HUES6 (cell line): Measurements from ENCODE around the gene HOXD10.
A peak's percentile ranks its signal among the peaks of the same experiment; 100 is the strongest.

Source experiments
- H3K27ac ChIP-seq: 2 replicates; pipeline ENCODE4 v1.7.0; 2013; ENCODE audit warnings: low read depth, mild to moderate bottlenecking, low read length, inconsistent platforms
- H3K27me3 ChIP-seq: 2 replicates; pipeline ENCODE4 v1.6.1; 2013; ENCODE audit warnings: low read length; ENCODE audit not compliant: control insufficient read depth, insufficient read depth
- H3K36me3 ChIP-seq: 2 replicates; pipeline ENCODE4 v1.6.1; 2013; ENCODE audit warnings: low read length; ENCODE audit not compliant: control insufficient read depth, insufficient read depth
- H3K4me1 ChIP-seq: 2 replicates; pipeline ENCODE4 v1.6.1; 2013; ENCODE audit warnings: low read length; ENCODE audit not compliant: control insufficient read depth, insufficient read depth
- H3K4me3 ChIP-seq: 2 replicates; pipeline ENCODE4 v1.5.1; 2013; ENCODE audit warnings: low read depth, low read length
- H3K9ac ChIP-seq: one replicate; pipeline ENCODE4 v1.6.1; 2013; ENCODE audit warnings: mild to moderate bottlenecking, low read length
- H3K9me3 ChIP-seq: 2 replicates; pipeline ENCODE4 v1.6.1; 2013; ENCODE audit warnings: low read depth, low read length; ENCODE audit not compliant: control insufficient read depth, insufficient read depth

Gene HOXD10

GRCh38 chr2:176128172-176128981, 11.8 kb downstream of the HOXD10 start:
- no peaks in the 10 kb centered on the region for H3K9me3 ChIP-seq
- H3K9ac ChIP-seq, result peak overlapping the region; percentile 80
- peaks cover 100% of the 10 kb centered on the region for H3K27me3 ChIP-seq
- peaks cover 13% of the 10 kb centered on the region for H3K4me1 ChIP-seq
- H3K27ac ChIP-seq, result no peak overlapping the region
- peak overlapping the region; percentile 49 for H3K4me3 ChIP-seq
- H3K36me3 ChIP-seq, result no peaks in the 10 kb centered on the region

- no peaks in the 10 kb centered on the region for H3K36me3 ChIP-seq
- peak within 1 kb of the TSS; percentile 49 for H3K4me3 ChIP-seq
- H3K27me3 ChIP-seq, result peaks cover 100% of the 10 kb centered on the region
- peak within 1 kb of the TSS; percentile 80 for H3K9ac ChIP-seq
- no peak within 1 kb of the TSS; the same call in 1 of the 2 replicates for H3K27ac ChIP-seq
- H3K4me1 ChIP-seq, result peaks cover 16% of the 10 kb centered on the region
- H3K9me3 ChIP-seq, result no peaks in the 10 kb centered on the region
These were observed 12.6 kb downstream of the HOXD10 start, which contains the start of gene HOXD8 for GRCh38 chr2:176128982-176129796. HOXD8 (plus strand) TSS chr2:176129705; CDS start chr2:176130367, 662 bp downstream.

GRCh38 chr2:176129813-176130146, 13.2 kb downstream of the HOXD10 start:
- H3K27ac ChIP-seq, result no peak overlapping the region
- no peaks in the 10 kb centered on the region for H3K36me3 ChIP-seq
- H3K4me3 ChIP-seq, result peak overlapping the region; percentile 49; the same call in 1 of the 2 replicates
- H3K4me1 ChIP-seq, result peaks cover 18% of the 10 kb centered on the region
- peaks cover 100% of the 10 kb centered on the region for H3K27me3 ChIP-seq
- H3K9me3 ChIP-seq, result no peaks in the 10 kb centered on the region
- peak overlapping the region; percentile 54 for H3K9ac ChIP-seq

DNA sequence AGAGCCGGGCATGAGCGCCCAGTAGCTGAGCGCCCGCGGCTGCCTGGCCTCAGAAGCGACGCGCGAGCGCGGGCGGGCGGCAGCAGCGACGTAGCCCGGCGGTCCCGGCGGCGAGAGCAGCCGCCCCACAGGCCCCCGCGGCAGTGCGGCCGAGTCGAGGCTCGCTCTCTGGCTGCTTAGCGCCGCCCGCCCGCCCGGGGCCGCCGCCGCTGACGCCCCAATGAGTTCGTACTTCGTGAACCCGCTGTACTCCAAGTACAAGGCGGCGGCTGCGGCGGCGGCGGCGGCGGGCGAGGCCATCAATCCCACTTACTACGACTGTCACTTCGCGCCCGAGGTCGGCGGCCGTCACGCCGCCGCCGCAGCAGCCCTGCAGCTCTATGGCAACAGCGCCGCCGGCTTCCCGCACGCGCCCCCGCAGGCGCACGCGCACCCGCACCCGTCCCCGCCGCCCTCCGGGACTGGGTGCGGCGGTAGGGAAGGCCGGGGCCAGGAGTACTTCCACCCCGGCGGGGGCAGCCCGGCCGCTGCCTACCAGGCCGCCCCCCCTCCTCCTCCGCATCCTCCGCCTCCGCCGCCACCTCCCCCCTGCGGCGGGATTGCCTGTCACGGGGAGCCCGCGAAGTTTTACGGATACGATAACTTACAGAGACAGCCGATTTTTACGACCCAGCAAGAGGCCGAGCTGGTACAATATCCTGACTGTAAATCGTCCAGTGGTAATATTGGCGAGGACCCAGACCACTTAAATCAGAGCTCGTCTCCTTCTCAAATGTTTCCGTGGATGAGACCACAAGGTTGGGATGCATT, 13.8 kb downstream of the HOXD10 start:
- Histone ChIP-seq H3K4me3 (peak overlapping the region; percentile 49), H3K27ac (no peak overlapping the region), H3K9me3 (no peaks in the 10 kb centered on the region), H3K4me1 (peaks cover 19% of the 10 kb centered on the region), H3K9ac (peak overlapping the region; percentile 78), H3K27me3 (peaks cover 100% of the 10 kb centered on the region), H3K36me3 (no peaks in the 10 kb centered on the region)

GRCh38 chr2:176130957-176131847, 14.6 kb downstream of the HOXD10 start:
- H3K36me3 ChIP-seq, result no peaks in the 10 kb centered on the region
- no peaks in the 10 kb centered on the region for H3K9me3 ChIP-seq
- peaks cover 27% of the 10 kb centered on the region for H3K4me1 ChIP-seq
- H3K27ac ChIP-seq, result no peak overlapping the region
- peak overlapping the region; percentile 78 for H3K9ac ChIP-seq
- peak overlapping the region; percentile 37 for H3K4me3 ChIP-seq
- peaks cover 100% of the 10 kb centered on the region for H3K27me3 ChIP-seq

DNA sequence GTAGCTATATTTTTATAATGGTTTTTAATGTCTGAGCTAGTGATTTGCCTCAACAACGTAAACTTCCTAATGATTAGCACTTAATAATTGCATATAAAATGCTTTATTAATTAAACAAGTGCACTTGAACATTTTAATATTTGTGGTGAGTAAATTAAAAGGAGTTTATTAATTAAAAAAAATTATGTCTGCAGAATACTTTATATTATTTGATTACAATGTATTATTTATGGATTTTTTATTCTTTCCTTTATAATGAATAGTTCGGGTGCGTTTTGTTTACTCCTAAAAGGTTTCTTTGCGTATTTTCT, 15.2 kb downstream of the HOXD10 start:
- Histone ChIP-seq H3K4me3 (peak overlapping the region; percentile 37; the same call in 1 of the 2 replicates), H3K36me3 (no peaks in the 10 kb centered on the region), H3K4me1 (peaks cover 27% of the 10 kb centered on the region), H3K9me3 (no peaks in the 10 kb centered on the region), H3K9ac (peak overlapping the region; percentile 81), H3K27me3 (peaks cover 100% of the 10 kb centered on the region), H3K27ac (no peak overlapping the region)

DNA sequence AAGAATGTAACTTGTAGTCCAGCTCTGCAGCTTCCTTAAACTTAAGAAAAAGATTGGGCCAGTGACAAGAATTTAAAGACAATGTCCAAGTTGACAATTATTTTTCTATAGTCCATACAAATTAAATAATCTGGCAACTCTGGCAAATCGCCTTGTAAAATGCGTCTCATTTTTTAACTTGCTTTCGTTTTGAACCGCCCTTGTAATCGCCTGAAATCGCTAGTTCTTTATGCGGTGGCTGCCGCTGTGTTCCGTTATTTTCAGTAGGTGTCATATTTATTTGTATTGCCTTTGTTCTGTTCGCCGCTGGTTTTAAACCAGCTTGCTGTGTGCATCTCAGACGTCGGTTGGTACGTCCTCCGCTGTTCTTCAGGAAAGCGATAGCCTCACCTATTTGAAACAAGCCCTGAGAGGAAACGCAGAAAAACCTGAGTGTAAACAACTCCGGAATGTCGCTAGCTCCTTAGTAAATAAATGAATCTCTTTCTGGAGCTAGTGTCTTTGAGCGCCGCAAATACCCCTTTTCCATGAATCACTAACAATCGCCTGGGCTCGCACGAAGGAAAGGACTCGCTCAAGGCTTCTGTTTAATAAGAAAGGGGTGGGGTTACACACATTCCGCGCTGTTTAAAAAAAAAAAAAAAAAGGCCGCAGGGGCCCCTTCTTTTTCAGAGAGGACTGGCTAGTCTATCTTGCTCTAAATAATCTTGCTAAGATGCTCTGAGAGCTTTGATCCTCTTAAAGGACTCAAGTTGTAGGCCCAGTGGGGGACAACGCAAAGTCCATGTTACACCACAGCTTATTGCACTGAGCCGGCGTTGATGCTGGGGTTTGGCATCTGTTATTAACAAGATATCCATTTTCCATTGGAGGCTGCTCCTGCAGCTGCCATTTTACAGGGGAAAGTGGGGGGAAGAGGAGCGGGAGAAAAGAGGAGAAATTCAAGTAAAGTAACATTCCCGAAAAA, 15.9 kb downstream of the HOXD10 start:
- no peaks in the 10 kb centered on the region for H3K9me3 ChIP-seq
- peak overlapping the region; percentile 37; the same call in 1 of the 2 replicates for H3K4me3 ChIP-seq
- peaks cover 27% of the 10 kb centered on the region for H3K4me1 ChIP-seq
- no peaks in the 10 kb centered on the region for H3K36me3 ChIP-seq
- H3K27me3 ChIP-seq, result peaks cover 100% of the 10 kb centered on the region
- peak overlapping the region; percentile 81 for H3K9ac ChIP-seq
- no peak overlapping the region for H3K27ac ChIP-seq

GRCh38 chr2:176133389-176133788, 16.8 kb downstream of the HOXD10 start:
- H3K4me3 ChIP-seq, result peak overlapping the region; percentile 4; the same call in 1 of the 2 replicates
- no peaks in the 10 kb centered on the region for H3K36me3 ChIP-seq
- H3K9ac ChIP-seq, result peak overlapping the region; percentile 68
- H3K4me1 ChIP-seq, result peaks cover 21% of the 10 kb centered on the region
- no peak overlapping the region for H3K27ac ChIP-seq
- no peaks in the 10 kb centered on the region for H3K9me3 ChIP-seq
- peaks cover 100% of the 10 kb centered on the region for H3K27me3 ChIP-seq

- no peak overlapping the region for H3K4me3 ChIP-seq
- no peaks in the 10 kb centered on the region for H3K9me3 ChIP-seq
- H3K9ac ChIP-seq, result peak overlapping the region; percentile 68
- H3K36me3 ChIP-seq, result no peaks in the 10 kb centered on the region
- H3K4me1 ChIP-seq, result peaks cover 17% of the 10 kb centered on the region
- H3K27ac ChIP-seq, result no peak overlapping the region
- H3K27me3 ChIP-seq, result peaks cover 100% of the 10 kb centered on the region
These were observed 17.5 kb downstream of the HOXD10 start for GRCh38 chr2:176134035-176134434.
